Measurements from ENCODE around the gene SCUBE3. TPM values are rescaled to one million over a fixed set of nuclear protein-coding genes. Genes with fewer than 3 reads are reported as not detected.

Gene SCUBE3
- total and polyA plus RNA-seq, 2 of the 8 experiments (the other 6 are each of a cell fraction or from before 2014, with no cell fraction given) = 0.80 to 1.0 TPM

- Histone ChIP-seq H3K79me2 (ENCODE audit: control insufficient read depth in 1 of 2, insufficient read depth in 2 of 2, low read length in 2 of 2) (no peaks in the 10 kb centered on the region), H3K9me3 (ENCODE audit: insufficient read depth in 2 of 2, low read depth in 1 of 2, low read length in 1 of 2) (no peaks in the 10 kb centered on the region), H4K91ac (replicated peaks; ENCODE audit: insufficient read length, low read length) (no peak overlapping the region), H3K27me3 (replicated peaks in 1 of 4; ENCODE audit: control insufficient read depth in 3 of 4, extremely low read depth in 1 of 4, insufficient read depth in 3 of 4, low read length in 3 of 4) (no peaks in the 10 kb centered on the region), H2BK120ac (replicated peaks; ENCODE audit: low read depth, low read length) (no peak overlapping the region), H3K23ac (ENCODE audit: insufficient read length) (no peak overlapping the region), H2BK15ac (ENCODE audit: low read length) (no peak overlapping the region), H2BK5ac (ENCODE audit: low read depth, low read length) (no peak overlapping the region), H3K4me3 (ENCODE audit: extremely low read depth in 1 of 4, insufficient read depth in 2 of 4, low read depth in 3 of 4, low read length in 4 of 4) (no peak overlapping the region), H2BK12ac (ENCODE audit: low read depth, low read length) (no peak overlapping the region), H4K20me1 (replicated peaks in 1 of 2; ENCODE audit: control insufficient read depth in 1 of 2, insufficient read depth in 2 of 2, low read length in 2 of 2) (no peaks in the 10 kb centered on the region), H2BK20ac (ENCODE audit: low read length) (no peak overlapping the region), H3K56ac (replicated peaks; ENCODE audit: insufficient read length, low read depth, low read length) (no peak overlapping the region), H4K5ac (ENCODE audit: insufficient read length, low read depth, low read length) (no peak overlapping the region), H3K79me1 (ENCODE audit: low read depth, low read length) (no peaks in the 10 kb centered on the region; the same call in 1 of the 2 replicates), H3K18ac (ENCODE audit: extremely low read depth, low read length) (no peak overlapping the region), H3K36me3 (ENCODE audit: control insufficient read depth in 2 of 4, insufficient read depth in 4 of 4, low read length in 3 of 4) (peaks cover 0 to 2% (median 2%) of the 10 kb centered on the region in 4 experiments; a peak in 2 of 8 replicates), H3K4me1 (replicated peaks in 1 of 4; ENCODE audit: control insufficient read depth in 3 of 4, insufficient read depth in 4 of 4, low read length in 3 of 4) (peaks cover 6 to 18% (median 12%) of the 10 kb centered on the region in 4 experiments), H2AK5ac (ENCODE audit: low read depth, low read length) (no peak overlapping the region), H4K8ac (ENCODE audit: extremely low read depth, insufficient read depth, low read length) (no peak overlapping the region), H3K4ac (replicated peaks; ENCODE audit: insufficient read length, low read depth, low read length) (no peak overlapping the region), H2AFZ (ENCODE audit: low read length) (no peak overlapping the region), H3K14ac (ENCODE audit: insufficient read length) (no peak overlapping the region), H3K23me2 (ENCODE audit: low read depth, low read length) (no peaks in the 10 kb centered on the region; the same call in 1 of the 2 replicates), H3K4me2 (ENCODE audit: insufficient read depth in 1 of 2, low read depth in 2 of 2, low read length in 2 of 2) (no peak overlapping the region), H3K27ac (ENCODE audit: low read depth, low read length) (no peak overlapping the region), H3K9ac (replicated peaks in 1 of 4; ENCODE audit: extremely low read depth in 1 of 4, low read depth in 3 of 4, low read length in 3 of 4) (no peak overlapping the region; a peak in 1 of 7 replicates)
- ChIA-PET POLR2A (ENCODE audit: partially characterized antibody) (interaction anchor here (1.4 to 6.5 kb wide), 5 partner anchors 11 to 187 kb away, joined by 3 to 40 read pairs (median 4); partner anchors contain the start of gene RPL10A), CTCF (ENCODE audit: partially characterized antibody) (interaction anchor here (0.6 to 20.6 kb wide), 6 partner anchors 24 to 168 kb away, joined by 3 to 358 read pairs (median 16); partner anchors contain the start of genes FANCE and RPL10A)
- no peak for FAIRE-seq
- DNase-seq (ENCODE audit: low read depth in 1 of 2, low spot score in 2 of 2) = no peak
- 93% methylated on average over 4 of the region's 4 CpGs; no CpG with 5 or more reads in 1 of the 2 experiments for WGBS, 2 experiments (ENCODE audit: extremely low coverage in 1 of 2, insufficient coverage in 1 of 2, insufficient read length in 1 of 2, insufficient replicate concordance in 2 of 2, low coverage in 1 of 2, low lambda C conversion rate in 2 of 2, missing lambda C conversion rate in 1 of 2)
- TF ChIP-seq JUND (IDR thresholded peaks at IDR 0.05; ENCODE audit: low read length) (no peak), YY1 (IDR thresholded peaks at IDR 0.05; ENCODE audit: low read depth, low read length) (no peak), PHF8 (conservative IDR thresholded peaks at IDR 0.05; ENCODE audit: low read depth, low read length) (no peak), HDAC6 (IDR thresholded peaks at IDR 0.05; ENCODE audit: low read depth, low read length) (no peak), POLR2A (IDR thresholded peaks at IDR 0.05; ENCODE audit: control extremely low read depth in 1 of 2, low read depth in 2 of 2, low read length in 2 of 2) (no peak), CTBP2 (IDR thresholded peaks at IDR 0.05; ENCODE audit: borderline replicate concordance, insufficient read depth, insufficient read length, low read length) (no peak), CEBPB (IDR thresholded peaks at IDR 0.05; ENCODE audit: low read depth, low read length) (no peak), JUN (IDR thresholded peaks at IDR 0.05; ENCODE audit: low read depth, low read length) (no peak), CBX5 (IDR thresholded peaks at IDR 0.05; ENCODE audit: low read depth, low read length) (no peak), RXRA (IDR thresholded peaks at IDR 0.05; ENCODE audit: insufficient read depth, low read depth, low read length) (no peak), E2F6 (IDR thresholded peaks at IDR 0.05) (no peak), RBBP5 (IDR thresholded peaks at IDR 0.05; ENCODE audit: borderline replicate concordance, low read depth, low read length) (no peak), TAF7 (optimal IDR thresholded peaks at IDR 0.05; ENCODE audit: borderline replicate concordance, low read depth, low read length) (no peak)
- TF ChIP-seq, protein P1, sequence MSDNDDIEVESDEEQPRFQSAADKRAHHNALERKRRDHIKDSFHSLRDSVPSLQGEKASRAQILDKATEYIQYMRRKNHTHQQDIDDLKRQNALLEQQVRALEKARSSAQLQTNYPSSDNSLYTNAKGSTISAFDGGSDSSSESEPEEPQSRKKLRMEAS (IDR thresholded peaks at IDR 0.05) = no peak
Observed at GRCh38 chr6:35299674-35300073, 85.9 kb downstream of the SCUBE3 start.

Data from H1 (cell line).